Astrocyte of the hippocampus (primary cell): ENCODE results near the gene MEAF6.
A peak's percentile ranks its signal among the peaks of the same experiment; 100 is the strongest.

Experiments
- DNase-seq: peaks from one replicate; pipeline ENCODE4 v3.0.0; 2011; ENCODE audit warnings: low read depth, low spot score

The MEAF6 gene

DNA sequence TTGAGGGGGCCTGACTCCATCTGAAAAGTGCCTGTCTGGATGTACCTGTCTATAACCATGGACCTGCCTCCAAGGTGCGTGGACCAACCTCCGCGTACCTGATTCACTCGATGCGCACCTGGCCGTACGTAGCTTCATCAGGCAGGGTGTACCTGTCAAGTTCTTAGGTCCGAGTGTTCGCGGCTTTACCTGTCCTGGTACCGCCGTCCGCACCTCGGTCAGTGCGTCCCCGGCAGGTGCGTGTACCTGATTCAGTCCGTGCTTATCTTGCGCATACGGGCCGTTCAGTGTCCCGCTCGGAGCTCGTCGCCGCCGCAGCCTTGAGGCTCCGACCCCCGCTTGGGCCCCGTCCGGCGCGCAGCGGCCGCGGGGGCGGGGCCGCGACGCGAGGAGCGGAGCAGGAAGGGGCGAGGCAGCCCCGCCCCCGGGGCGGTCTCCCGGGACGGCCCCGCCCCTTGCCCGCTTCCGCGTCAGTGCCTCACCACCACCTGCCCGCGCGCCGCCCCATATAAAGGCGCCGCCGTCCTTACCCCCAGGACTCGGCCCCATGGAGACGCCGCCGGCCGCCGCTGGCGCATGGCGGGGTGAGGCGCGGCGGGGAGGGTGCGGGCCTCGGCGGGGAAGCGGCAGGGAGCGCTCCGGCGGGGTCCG lies 40.4 kb downstream of the MEAF6 start, which contains the start of gene ZC3H12A:
Gene ZC3H12A (plus strand): TSS at position 535 of the 651 bp plus-strand sequence. CDS start 917 bp downstream, outside the sequence.
- DNase-seq, result peak; percentile 97

DNA sequence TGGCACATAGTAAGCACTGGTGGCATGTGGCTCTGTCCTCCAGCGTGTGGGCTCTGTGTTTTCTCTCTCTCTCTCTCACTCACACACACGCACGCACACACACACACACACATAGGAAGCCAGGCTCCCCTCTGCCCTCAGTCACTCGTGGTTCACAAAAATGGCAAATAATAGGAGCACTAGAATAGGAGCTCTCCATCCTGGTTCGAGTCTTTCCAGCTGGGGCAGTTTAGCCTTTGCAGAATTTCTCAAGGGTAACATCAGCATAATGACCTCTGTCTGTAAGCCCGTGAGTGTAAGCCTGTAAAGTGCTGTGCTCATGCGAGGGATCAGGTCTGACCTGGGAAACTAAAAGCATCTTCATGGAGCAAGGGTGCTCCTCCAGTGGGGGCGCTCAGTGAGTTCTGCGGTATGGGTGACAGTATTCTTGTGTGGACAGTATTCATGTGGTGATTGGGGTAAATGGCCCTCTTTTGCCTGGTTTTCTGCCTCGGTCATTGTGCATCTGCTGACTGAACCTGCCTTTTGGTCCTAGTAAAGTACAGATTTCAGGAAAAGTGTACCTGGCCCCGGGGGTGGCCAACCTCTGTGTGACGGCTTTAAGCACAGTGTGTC lies 41.0 kb downstream of the MEAF6 start:
- peak; percentile 41 for DNase-seq

DNA sequence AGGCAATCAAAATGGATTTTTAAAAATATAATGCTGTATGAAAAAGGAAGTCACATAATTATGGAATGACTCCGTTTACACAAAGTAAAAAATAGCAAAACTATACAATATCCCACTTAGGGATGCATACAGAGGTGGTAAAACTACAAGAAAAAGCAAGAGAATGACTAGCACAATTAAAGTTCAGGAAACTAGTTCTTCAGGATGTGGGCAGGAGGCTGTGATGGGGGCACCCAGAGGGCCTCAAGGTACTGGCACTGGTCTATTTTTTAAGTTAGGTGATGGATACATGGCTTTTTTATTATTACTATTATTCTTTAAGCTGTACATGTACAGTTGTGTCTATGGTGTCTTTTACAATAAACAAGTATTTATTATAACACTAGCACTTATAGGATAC lies 41.6 kb downstream of the MEAF6 start:
- no peak for DNase-seq

DNA sequence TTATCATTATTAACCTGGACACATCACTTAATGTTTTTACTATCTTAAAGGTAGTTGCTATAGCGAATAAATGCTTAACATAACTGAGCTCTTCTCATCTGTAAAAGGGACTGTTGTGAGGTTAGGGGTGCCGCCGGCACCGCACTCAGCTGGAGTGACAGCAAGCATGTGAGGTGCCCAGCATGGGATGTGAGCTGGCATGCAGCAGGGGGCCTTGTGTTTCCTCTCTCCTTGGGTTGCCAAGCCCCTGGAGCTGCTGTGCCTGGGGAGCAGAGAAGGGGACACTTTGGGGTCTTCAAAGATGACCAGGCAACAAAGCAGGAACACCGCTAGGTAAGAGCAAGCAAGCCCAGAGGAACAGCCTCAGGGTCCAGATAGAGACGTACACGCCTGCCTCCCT lies 42.3 kb downstream of the MEAF6 start:
- peak; percentile 61 for DNase-seq

DNA sequence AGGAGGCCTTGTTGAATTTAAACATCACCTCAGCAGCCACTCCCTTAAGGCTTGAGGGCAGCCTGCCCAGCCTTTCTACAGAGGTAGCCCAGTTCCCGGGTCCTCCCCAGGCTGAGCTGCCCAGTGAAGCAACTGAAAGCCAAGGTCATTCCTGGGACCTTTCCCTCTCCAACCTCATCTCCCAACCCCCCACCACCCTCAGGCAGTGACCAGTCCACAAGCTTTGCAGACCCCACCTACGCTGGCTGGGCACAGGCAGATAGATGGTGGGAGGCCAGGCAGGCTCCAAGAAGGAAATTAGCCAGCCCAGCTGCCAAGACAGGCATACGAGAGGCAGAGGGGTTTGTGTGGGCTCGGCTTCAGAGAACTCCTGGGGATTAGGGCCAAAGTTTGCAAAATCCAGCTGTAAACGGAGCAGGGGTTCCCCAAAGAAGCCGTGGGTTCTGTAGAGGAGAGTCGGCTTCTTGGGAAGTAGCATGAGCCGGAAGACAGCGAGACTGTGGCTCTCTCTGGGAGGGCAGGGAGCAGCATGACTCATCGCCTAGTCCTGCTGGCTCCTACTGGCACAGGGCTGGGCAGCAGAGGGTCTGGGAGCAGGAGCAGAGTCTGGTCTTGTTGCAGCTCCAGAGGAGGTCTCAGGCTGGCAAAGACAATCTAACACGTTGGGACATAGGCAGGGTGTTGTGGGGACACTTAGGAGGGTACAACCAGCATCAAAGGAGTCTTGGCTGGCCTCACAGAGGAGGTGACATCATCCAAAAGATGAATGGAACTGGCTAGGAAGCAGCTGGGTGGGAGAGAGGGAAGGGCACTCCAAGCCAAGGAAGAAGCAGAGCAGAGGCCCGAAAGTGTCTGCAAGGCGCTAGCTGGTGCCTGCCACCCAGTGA lies 43.0 kb downstream of the MEAF6 start:
- peak; percentile 96 for DNase-seq

DNA sequence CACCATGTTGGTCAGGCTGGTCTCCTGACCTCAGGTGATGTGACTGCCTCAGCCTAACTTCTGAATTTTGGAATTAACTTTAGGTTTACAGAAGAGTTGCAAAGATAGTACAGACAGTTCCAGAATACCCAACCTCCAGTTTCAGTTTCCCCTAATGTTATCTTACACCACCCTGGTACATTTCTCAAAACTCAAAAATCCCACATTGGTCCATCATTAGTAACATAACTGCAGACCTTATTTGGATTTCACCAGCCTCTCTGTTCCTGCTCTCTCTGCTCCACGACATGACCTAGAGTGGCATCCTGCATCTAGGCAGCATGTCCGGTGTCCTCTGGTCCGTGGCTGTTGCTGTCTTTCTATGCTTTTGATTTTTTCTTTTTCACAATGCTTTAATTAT lies 45.2 kb downstream of the MEAF6 start:
- no peak for DNase-seq

DNA sequence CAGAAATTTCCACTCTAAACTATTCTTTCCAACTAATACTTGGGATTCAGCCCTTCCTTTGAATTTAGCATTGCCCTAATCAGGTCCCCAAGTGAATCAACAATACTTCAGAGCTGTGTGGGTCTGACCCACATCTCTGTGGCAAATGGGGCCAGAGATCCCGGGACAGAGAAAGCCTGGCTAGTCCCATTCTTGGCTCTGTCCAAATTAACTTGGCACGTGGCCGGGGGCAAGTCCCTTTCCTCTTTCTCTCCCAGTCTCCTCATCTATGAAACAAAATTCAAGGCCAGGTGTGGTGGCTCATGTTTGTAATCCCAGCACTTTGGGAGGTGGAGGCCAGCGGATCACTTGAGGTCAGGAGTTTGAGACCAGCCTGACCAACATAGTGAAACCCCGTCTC lies 46.5 kb downstream of the MEAF6 start:
- DNase-seq, result no peak

DNA sequence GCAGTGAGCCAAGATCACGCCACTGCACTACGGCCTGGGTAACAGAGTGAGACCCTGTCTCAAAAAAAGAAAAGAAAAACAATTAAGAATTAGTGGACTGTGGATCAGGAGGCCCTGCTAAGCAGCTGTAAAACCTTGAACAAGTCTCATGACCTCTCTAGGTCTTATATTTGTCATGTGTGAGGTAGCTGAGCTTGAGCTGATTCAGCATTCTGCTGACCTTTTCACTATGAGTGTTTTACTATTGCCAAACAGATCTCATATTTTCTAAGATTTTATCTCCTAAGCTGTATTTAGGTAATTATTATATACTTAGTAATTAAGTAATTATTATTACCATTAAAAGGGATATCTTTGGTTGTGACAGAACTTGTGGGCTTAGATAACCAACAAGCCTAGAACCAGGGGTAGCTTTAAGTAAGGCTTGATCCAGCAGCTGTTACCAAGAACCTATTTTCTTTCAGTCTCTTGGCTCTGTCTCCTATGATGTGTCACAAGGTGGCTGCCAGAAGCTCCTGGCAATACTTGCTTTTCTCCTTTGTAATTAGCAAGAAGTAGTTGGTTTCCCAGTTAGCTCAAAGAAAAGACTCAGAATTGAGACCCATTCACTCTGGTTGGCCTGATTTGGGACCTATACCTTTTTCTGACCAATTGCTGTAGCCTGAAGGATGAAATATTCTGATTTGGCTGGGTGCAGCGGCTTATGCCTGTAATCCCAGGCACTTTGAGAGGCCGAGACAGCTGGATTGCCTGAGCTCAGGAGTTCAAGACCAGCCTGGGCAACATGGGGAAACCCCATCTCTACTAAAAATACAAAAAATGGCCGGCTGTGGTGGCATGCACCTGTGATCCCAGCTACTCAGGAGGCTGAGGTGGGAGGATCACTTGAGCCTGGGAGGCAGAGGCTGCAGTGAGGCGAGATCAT lies 48.7 kb downstream of the MEAF6 start:
- DNase-seq, result peak; percentile 56

DNA sequence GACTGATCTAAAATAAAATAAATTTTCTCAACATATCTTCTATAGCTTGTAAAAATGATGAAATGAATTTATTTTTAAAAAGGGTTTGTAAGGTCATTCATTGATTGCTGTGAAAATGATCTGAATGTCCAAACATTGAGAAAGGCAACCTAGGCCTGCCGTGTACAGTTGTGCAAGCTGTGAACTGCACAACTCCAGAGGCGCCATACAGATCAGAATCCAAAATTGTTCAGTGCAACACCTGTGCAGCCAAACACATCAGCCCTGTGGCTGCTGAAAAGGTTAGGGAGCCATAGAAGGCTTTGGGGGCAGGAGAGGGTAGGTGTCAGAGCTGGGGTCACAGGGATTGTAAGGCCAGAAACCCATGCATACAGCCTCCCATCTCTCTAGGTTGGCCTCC lies 50.1 kb downstream of the MEAF6 start:
- no peak for DNase-seq

DNA sequence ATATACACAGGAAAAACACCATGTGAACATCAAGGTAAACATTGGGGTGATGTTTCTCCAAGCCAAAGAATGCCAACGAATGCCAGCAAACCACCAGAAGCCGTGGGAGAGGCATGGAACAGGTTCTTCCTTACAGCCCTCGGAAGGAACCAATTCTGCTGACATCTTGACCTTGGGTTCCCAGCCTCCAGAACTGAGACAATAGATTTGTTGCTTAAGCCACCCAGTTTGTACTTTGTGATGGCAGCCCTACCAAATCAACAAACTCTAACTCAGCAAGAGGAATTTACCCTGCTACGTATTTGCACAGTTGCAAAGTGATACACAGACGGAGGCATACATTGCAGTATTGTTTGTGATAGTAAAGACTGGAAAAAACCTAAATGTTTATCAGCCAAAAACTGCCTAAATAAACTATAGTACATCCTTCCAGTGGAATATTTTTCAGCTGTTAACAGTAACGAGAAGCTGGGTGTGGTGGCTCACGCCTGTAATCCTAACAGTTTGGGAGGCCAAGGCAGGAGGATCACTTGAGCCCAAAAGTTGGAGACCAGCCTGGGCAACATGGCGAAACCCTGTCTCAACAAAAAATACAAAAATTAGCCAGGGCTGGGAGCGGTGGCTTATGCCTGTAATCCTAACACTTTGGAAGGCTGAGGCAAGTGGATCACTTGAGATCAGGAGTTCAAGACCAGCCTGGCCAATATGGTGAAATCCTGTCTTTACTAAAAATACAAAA lies 52.7 kb downstream of the MEAF6 start:
- DNase-seq, result no peak

DNA sequence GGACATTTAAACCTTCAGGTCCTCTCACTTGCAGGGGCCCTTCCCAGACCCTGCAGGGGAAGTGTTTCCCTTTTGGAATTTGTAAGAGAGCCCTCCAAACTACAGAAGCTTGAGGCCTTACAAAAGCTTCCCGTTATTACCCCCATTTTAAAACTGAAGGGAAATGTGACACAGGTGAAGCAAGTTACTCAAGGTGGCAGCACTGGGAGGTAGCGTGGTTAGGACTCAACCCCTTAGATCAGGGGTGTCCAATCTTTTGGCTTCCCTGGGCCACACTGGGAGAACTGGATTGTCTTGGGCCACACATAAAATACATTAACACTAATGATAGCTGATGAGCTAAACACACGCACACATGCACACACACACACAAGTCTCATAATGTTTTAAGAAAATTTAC lies 56.0 kb downstream of the MEAF6 start:
- DNase-seq, result no peak

DNA sequence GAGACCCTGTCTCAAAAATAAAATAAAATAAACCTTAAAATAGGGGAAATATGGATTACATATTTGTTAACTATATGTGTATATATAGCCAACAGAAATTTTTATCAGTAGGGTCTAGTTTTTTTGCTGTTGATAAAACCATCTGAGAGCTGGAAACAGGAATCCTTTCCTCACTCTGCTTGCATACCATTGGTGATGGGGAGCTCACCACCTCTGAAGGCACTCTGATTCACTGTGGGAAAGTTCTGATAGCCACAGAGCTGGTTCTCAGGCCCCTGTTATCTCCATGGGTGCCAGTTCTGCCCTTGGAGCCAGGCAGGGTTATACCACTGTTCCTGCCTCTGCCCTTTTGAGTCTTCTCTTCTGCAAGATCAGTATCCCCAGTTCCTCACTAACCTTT lies 58.0 kb downstream of the MEAF6 start:
- DNase-seq, result no peak

DNA sequence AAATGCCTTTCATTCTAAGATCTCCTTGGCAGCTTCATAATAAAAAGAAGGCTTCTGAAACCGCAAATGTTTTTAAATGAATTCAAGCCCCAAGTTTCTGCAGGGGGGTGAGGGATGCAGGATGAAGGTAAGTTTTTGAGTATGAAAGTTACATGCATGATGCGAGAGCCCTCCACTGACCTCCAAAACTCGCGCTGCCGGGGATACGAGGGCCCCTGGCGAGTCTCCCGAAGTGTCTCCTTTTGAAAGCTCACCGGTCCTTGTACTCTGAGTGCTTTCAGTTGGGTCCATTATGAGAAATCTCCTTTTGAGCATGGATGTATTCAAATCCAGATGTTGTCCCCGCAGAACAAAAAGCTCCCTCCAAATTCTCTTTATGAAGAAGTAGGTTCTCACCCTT lies 59.0 kb downstream of the MEAF6 start:
- DNase-seq, result no peak

DNA sequence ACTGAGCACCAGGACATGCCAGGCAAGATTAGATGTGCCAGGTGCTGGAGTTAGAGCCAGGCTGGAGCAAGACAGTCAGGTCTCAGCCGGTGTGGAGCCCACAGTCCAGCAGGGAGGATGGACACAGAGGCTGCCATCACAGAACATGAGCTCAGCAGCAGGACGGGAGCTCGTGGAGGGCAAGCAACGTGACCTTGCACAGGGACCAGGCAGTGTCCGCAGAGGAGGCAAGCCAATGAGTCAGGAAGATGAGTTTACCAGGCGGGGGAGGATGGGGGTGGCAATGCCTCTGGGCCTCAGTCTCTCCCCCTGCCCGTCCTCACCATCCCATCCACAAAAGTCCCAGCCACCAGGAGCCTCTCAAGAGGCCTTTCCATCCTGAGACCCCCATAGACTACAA lies 60.9 kb downstream of the MEAF6 start:
- DNase-seq, result no peak

DNA sequence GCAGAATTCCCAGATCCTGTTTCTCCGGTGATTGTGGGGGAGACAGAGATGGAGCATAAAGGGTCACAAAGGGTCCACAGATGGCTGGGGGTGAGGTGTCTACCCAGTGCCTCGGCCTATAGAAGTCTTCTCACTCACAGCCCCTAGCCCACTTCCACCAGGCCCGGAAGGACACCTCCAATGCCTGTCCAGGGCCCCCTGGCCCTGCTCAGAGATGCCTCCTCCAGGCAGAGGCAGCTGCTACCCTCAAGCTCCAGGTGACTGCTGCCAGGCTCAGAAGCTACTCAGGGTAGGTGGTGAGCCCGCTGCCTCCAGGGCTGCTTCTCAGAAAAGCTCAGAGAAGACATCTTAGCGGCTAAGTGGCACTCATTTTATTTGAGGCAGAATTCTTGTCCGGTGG lies 62.1 kb downstream of the MEAF6 start:
- no peak for DNase-seq

DNA sequence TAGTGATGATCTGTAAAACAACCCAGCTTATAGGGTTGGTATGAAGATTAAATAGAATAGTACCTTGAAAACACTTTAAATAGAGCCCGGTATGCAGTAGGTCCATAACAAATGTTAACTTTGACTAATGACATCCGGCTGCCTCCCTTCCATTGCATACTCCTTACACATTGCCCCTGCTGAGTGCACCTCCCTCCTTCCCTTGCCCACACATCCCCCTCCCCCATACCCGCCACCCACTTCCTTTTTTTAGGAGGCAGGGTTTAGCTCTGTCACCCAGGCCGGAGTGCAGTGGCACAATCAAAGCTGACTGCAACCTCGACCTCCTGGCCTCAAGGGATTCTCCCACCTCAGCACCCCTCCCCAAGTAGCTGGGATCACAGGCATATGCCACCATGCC lies 64.6 kb downstream of the MEAF6 start:
- DNase-seq, result no peak

DNA sequence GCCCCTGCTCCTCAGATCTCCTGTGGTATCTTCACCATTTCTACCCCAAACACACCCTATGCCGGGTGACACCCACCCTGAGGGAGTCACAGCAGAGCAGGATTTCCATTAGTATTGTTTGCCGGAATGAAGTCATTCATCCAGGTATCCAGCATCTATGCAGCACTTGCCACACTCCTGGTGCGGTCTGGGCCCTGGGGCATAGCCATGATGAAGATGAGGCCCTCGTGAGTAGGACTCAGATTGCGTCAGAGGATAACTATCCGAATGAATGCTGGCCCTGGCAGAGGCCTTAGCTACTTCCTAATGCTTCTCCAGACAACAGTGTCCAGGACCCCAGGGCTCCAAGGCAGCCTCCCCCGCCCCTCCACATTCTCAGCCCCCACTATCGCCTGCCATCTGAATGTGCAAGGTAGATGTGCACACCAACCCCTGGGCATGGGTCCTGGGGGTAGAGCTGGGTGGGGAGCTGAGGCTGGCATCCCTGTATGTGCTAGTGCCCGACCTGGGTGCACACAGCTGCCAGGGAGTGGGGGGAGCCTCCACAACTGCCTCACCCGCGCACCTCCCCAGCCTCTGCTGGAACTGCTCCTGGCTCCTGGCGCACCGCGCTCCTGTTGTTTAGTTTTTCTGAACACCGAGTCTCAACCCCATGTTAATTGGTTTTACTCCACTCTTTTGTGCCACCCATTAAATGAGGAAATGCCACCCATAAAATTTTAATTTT lies 65.7 kb downstream of the MEAF6 start:
- no peak for DNase-seq

DNA sequence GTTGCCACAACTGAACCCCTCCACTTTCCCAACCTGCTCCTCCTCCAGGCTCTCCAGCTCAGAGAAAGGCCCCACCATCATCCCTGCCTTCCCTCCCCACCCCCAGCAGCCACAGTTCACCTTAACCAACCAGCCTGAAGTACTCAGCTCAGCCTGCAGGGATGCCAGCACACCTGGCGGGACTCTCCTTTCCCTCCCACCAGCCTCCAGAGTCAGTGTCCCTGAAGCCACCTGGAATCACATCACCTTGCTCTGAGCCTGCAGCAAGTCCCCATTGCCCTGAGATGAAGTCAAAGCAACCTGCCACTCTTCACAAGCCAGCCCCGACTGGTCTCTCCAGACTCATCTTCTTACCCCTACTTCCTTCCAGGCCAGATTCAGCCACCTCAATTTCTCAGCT lies 66.4 kb downstream of the MEAF6 start:
- DNase-seq, result no peak

DNA sequence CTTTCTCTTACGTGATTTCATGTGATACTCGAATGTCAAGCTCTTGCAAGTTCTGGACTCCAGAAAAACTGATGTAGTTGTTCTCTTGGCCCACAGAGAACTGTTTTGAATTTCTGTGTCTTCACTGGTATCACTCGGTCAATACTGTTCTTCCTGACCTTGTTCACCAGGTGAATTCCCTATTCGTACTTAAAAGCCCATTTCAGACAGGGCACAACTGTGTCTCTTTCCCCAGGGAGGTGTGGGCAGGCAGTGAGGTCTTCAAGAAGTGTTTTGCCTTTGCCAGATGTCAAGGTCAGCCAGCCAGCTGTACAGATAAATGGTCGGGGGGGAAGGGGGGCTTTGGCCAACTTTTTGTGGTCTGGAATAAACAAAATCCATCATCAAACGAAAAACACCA lies 67.7 kb downstream of the MEAF6 start:
- DNase-seq, result no peak

DNA sequence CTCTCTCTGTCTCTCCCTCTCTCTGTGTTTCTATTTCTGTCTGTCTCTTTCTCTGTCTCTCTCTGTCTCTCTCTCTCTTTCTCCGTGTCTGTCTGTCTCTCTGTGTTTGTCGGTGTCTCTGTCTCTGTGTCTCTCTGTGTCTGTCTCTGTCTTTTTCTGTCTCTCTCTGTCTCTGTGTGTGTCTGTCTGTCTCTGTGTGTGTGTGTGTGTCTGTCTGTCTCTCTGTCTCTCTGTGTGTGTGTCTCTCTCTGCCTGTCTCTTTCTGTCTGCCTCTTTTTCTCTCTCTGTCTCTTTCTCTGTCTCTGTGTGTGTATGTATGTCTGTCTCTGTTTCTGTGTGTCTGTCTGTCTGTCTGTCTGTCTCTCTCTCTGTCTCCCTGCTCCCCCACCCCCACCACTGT lies 71.9 kb downstream of the MEAF6 start:
- DNase-seq, result no peak
